Astrocyte (in vitro differentiated cells and primary cell): ENCODE results near the gene HOXA7. TPM values are rescaled to one million over a fixed set of nuclear protein-coding genes. Genes with fewer than 3 reads are reported as not detected.

Experiments used
- DNase-seq: peaks from one replicate; pipeline ENCODE4 v3.0.0-alpha.2; 2010; ENCODE audit warnings: low read depth
- FAIRE-seq: peaks from 2 replicates; lab custom pipeline; 2011; peaks lifted over from hg19 to GRCh38; lab: Jason Lieb, UNC
- H2AFZ ChIP-seq: 2 replicates; pipeline ENCODE4 v1.6.0; 2012; ENCODE audit warnings: low read depth, low read length, inconsistent platforms
- H3K27ac ChIP-seq: 2 replicates; pipeline ENCODE4 v1.5.1; 2011; ENCODE audit warnings: low read depth, low read length, inconsistent platforms
- H3K27me3 ChIP-seq: 2 replicates; pipeline ENCODE4 v1.6.0; 2011; ENCODE audit warnings: low read length, inconsistent platforms; ENCODE audit not compliant: insufficient read depth
- H3K36me3 ChIP-seq: 2 replicates; pipeline ENCODE4 v1.5.1; 2011; ENCODE audit warnings: low read length, inconsistent platforms; ENCODE audit not compliant: insufficient read depth
- H3K4me1 ChIP-seq: 2 replicates; pipeline ENCODE4 v1.5.1; 2011; ENCODE audit warnings: low read length, inconsistent platforms; ENCODE audit not compliant: insufficient read depth
- H3K4me2 ChIP-seq: 2 replicates; pipeline ENCODE4 v1.6.0; 2012; ENCODE audit warnings: low read length, inconsistent platforms
- H3K4me3 ChIP-seq: 2 replicates; pipeline ENCODE4 v1.5.1; 2011; ENCODE audit warnings: low read depth, mild to moderate bottlenecking, low read length, inconsistent platforms; ENCODE audit not compliant: insufficient read depth
- H3K79me2 ChIP-seq: 2 replicates; pipeline ENCODE4 v1.6.0; 2012; ENCODE audit warnings: mild to moderate bottlenecking, low read length, inconsistent platforms; ENCODE audit not compliant: insufficient read depth
- H3K9ac ChIP-seq: 2 replicates; pipeline ENCODE4 v1.6.0; 2012; ENCODE audit warnings: mild to moderate bottlenecking, low read length, inconsistent platforms
- H3K9me3 ChIP-seq: 2 replicates; pipeline ENCODE4 v1.5.1; 2012; ENCODE audit warnings: low read depth, mild to moderate bottlenecking, low read length, inconsistent platforms; ENCODE audit not compliant: insufficient read depth
- H4K20me1 ChIP-seq: 2 replicates; pipeline ENCODE4 v1.6.0; 2012; ENCODE audit warnings: low read length, inconsistent platforms; ENCODE audit not compliant: insufficient read depth
- H3K27ac Mint-ChIP-seq: one replicate; pipeline ENCODE4 v1.8.0; 2021; ENCODE audit warnings: mild to moderate bottlenecking, mixed read lengths; ENCODE audit not compliant: unreplicated experiment
- H3K27me3 Mint-ChIP-seq: one replicate; pipeline ENCODE4 v1.8.0; 2021; ENCODE audit warnings: low read depth, mixed read lengths; ENCODE audit not compliant: unreplicated experiment
- H3K36me3 Mint-ChIP-seq: one replicate; pipeline ENCODE4 v1.8.0; 2021; ENCODE audit warnings: low read depth, mixed read lengths; ENCODE audit not compliant: unreplicated experiment
- H3K4me1 Mint-ChIP-seq: one replicate; pipeline ENCODE4 v1.8.0; 2021; ENCODE audit warnings: low read depth, mixed read lengths; ENCODE audit not compliant: unreplicated experiment
- H3K4me3 Mint-ChIP-seq: one replicate; pipeline ENCODE4 v1.8.0; 2021; ENCODE audit warnings: mild to moderate bottlenecking, moderate library complexity, mixed read lengths; ENCODE audit not compliant: unreplicated experiment
- H3K9me3 Mint-ChIP-seq: one replicate; pipeline ENCODE4 v1.8.0; 2021; ENCODE audit warnings: mild to moderate bottlenecking, mixed read lengths; ENCODE audit not compliant: unreplicated experiment
- CTCF ChIP-seq: IDR thresholded peaks from 2 replicates; pipeline ENCODE4 v1.5.1; 2011; ENCODE audit warnings: low read depth, mild to moderate bottlenecking, inconsistent platforms, low read length, moderate library complexity; ENCODE audit not compliant: insufficient read depth
- EZH2 ChIP-seq: IDR thresholded peaks from 2 replicates; pipeline ENCODE4 v1.6.1; 2012; ENCODE audit warnings: mild to moderate bottlenecking, low read length, inconsistent platforms; ENCODE audit not compliant: insufficient read depth
- total RNA-seq: library from RNA; stranded (reverse); gene quantifications from 2 replicates; pipeline ENCODE4 v1.2.1, GENCODE V29; 2021

HOXA7 gene
- total RNA-seq, 1 donor from 2014 or later = not detected

- H3K4me3 Mint-ChIP-seq = no peak overlapping the region
- Histone ChIP-seq H3K4me1 (peaks cover 5% of the 10 kb centered on the region), H4K20me1 (peaks cover 1% of the 10 kb centered on the region), H3K27ac (no peak overlapping the region), H3K27me3 (peaks cover 95% of the 10 kb centered on the region), H3K9me3 (peaks cover 25% of the 10 kb centered on the region), H3K79me2 (no peaks in the 10 kb centered on the region), H2AFZ (no peak overlapping the region), H3K4me2 (no peak overlapping the region), H3K9ac (no peak overlapping the region), H3K36me3 (no peaks in the 10 kb centered on the region), H3K4me3 (no peak overlapping the region)
- peaks cover 85% of the 10 kb centered on the region for H3K27me3 Mint-ChIP-seq
- no peak for TF ChIP-seq CTCF
- no peak for TF ChIP-seq EZH2
- peak; percentile 9 for FAIRE-seq
- no peaks in the 10 kb centered on the region for H3K36me3 Mint-ChIP-seq
- H3K4me1 Mint-ChIP-seq = no peaks in the 10 kb centered on the region
- no peak overlapping the region for H3K27ac Mint-ChIP-seq
- no peak for DNase-seq
- peaks cover 57% of the 10 kb centered on the region for H3K9me3 Mint-ChIP-seq
Measured at GRCh38 chr7:27148756-27149641, 7.5 kb downstream of the HOXA7 start.

- H3K9me3 Mint-ChIP-seq = peaks cover 55% of the 10 kb centered on the region
- no peak overlapping the region for H3K27ac Mint-ChIP-seq
- H3K4me1 Mint-ChIP-seq = no peaks in the 10 kb centered on the region
- Histone ChIP-seq H3K27me3 (peaks cover 95% of the 10 kb centered on the region), H3K27ac (no peak overlapping the region), H3K4me2 (no peak overlapping the region), H3K9ac (no peak overlapping the region), H2AFZ (no peak overlapping the region), H4K20me1 (peaks cover 2% of the 10 kb centered on the region), H3K4me1 (peaks cover 5% of the 10 kb centered on the region), H3K4me3 (no peak overlapping the region), H3K36me3 (no peaks in the 10 kb centered on the region), H3K79me2 (no peaks in the 10 kb centered on the region), H3K9me3 (peaks cover 22% of the 10 kb centered on the region)
- no peak for TF ChIP-seq CTCF
- peak; percentile 62 for TF ChIP-seq EZH2
- no peaks in the 10 kb centered on the region for H3K36me3 Mint-ChIP-seq
- peaks cover 82% of the 10 kb centered on the region for H3K27me3 Mint-ChIP-seq
- FAIRE-seq (no peak), DNase-seq (no peak)
- no peak overlapping the region for H3K4me3 Mint-ChIP-seq
Measured at GRCh38 chr7:27148031-27148755, 8.3 kb downstream of the HOXA7 start.
